HG03175 (cell line): ENCODE measurements around the gene EPHB1.

ENCODE experiments used
- ATAC-seq: cut with Tn5 transposase; IDR thresholded peaks from one replicate; pipeline ENCODE4 v1.9.1; 2021; ENCODE audit warnings: mild to moderate bottlenecking, moderate library complexity; ENCODE audit not compliant: unreplicated experiment

Gene EPHB1

DNA sequence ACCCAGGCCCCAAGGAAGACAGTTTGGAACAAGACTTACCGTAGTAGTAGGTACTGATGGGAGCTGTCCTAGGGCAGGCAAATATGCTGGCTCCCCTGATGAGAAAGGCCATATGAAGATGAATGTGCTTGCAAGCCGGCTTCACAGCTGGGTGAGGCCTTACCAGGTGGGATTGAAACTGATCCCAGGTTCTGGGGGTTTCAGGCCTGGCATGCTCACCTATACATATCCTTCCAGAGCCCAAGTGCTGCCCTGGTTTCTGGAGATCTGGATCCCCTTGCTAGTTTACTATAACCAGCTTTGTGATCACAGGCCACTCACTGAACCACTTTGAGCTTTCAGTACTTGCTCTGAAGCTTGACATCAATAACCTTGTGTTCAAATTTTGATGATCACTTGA lies 274.3 kb downstream of the EPHB1 start:
- no peak for ATAC-seq

DNA sequence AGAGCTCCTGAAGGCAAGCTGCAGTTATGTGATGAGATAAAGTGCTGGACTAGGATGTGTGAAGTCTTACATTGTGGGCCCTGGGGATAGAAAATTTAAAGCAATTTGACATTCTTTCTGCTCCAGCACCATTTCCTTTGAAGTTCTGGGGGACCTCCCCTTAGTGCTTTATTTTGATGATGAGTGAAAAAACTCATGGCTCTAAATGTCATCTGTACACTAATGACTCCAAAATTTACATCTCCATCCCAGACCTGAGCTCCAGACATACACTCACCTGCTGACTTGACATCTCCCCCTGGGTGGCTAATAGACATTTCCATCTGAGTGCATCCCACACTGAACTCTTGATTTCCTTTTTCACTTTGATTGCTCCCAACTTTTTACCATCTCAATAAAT lies 276.4 kb downstream of the EPHB1 start:
- ATAC-seq, result no peak

DNA sequence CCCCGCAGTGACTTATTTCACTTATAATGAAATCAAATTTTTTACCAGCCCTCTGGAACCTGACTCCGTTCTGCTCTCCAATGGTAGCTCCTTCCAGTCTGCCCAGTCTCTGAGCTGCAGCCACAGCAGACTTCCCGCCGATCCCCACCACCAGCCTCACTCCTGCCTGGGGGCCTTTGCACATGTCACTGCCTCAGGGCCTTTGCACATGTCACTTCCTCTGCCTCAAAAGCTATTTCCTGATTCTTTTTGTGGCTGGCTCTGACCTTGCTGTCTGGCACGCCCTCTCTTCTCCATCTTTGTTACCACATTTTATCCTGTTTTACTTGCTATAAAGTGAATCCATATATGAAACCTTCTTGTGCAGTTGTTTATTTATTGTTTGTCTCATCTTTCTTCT lies 277.4 kb downstream of the EPHB1 start:
- no peak for ATAC-seq

DNA sequence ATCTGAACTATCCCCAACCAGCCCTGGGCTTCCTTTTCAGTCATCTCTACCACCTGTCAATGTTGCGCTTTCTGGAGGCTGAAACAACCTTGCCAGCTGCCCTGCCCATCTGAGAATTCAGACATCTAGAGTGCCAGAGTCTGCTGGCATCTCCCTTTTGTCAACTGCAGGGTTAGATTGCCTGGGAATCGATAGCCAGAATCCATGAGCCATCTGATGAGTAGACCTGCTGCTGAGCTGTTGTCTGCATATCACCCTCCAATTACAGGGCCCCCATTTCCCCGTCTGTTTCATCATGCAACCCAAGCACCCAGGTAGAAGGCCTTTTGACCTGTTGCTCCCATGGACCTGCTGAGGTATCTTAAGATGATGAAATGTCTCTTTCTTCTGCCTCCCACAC lies 280.1 kb downstream of the EPHB1 start:
- ATAC-seq, result no peak

DNA sequence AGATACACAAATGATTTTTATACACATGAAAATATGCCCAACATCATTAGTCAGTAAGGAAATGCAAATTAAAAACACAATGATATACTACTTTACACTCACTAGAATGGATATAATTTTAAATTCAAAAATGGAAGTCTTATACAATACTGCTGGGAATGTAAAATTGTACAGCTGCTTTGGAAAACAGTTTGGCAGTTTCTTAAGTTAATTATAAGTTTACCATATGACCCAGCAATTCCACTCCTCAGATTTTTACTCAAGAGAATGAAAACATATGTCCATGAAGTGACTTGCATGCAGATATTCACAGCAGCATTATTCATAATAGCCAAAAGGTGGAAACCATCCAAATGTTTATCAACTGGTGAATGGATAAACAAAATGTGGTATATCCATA lies 281.3 kb downstream of the EPHB1 start:
- ATAC-seq, result no peak

DNA sequence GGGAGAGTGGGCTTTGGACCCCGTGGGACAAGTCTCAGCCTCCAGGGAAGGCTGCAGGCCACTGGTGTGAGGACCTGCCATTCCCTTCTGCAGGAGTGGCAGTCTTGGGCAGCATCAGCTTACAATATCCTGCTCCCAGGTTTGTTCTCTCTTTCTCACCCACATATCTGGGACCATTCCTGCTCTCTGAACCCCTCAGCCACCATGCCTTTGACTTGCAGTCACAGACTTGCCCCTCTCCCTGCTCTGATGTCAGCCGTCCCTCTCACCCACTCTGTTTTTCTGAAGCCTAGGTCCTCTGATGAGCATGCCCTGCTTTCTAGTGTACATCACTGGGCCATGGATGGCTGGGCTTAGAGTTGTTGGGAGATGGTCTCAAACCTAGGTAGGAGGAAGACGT lies 282.1 kb downstream of the EPHB1 start:
- no peak for ATAC-seq

DNA sequence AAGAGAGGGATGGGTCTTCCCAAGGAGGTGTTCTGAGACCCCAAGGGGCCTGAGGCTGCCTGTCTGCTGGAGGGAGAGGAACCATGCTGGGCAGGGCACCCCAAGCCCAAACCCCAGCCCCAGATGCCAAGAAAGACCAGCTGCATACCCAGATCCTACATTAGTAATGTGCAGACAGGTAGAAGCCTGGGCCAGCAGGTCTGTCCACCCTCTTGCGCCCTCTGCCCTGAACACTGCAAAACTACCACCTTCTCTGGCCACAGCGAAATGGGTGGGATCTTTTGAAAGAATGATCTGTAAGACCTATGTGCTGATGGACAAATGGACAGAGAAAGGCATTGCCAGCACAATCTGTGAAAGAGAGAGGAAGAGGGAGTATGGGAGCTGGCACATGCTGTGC lies 283.2 kb downstream of the EPHB1 start:
- no peak for ATAC-seq

DNA sequence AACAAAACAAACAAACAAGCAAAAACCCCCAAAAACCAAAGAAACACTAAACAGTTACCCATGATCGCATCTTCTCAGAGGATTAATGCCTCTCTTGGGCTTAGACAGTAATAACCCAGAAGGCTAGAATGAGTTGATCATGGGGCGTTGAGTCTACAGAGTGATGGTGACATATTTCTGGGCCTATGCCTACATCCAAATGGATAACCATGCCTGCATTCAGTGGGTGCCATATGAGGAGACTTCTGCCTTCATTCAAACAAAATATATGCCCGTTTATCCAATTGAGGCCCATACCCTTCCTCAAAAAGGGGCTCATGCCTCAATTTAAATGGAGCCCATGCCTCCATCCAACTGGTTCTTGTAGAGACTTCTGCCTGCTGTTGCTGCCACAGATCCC lies 284.0 kb downstream of the EPHB1 start:
- ATAC-seq, result no peak

DNA sequence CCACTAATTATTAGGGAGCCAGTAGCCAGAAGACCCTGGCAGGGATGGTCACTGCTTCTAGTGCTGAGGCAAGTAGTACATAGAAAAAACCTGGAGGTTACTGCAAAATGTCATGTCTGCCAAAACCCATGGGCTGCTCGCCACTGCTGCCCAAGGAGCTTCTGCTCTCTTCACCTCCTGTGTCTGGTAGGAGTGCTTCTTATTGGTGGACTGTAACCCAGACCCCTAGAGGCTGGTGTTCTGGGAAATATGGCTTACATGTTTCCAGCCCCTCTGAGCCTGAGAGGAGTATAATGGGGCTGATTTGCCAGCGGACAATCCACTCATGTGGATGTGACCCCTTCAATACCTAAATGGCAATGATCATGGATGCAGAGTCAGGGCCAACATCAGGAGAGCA lies 286.4 kb downstream of the EPHB1 start:
- no peak for ATAC-seq

DNA sequence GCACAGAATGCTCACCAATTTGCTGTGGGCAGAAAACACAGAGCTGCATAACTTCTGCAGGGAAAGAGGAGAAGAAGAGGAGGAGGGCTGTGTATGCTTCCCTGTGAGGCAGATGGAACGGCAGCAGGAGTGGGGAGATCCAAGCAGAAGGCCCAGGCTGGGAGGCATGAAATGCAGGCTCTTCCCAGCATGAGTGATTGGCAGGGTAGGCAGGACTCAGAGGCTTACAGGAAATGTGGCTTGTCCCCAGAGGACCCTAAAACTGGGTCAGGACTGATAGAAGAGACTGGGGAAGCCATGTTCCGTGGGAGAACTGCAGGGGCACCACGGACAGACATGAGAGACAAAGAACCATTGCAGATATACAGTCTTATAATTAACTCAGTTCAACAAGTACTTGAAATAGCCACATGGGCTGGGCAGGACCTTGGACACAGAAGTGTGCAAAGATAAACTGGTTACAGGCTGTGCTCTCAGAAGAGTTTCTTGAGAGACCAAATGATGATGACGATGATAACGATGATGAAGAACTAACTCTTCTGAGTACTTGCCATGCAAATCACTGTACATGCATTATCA lies 286.9 kb downstream of the EPHB1 start:
- no peak for ATAC-seq

DNA sequence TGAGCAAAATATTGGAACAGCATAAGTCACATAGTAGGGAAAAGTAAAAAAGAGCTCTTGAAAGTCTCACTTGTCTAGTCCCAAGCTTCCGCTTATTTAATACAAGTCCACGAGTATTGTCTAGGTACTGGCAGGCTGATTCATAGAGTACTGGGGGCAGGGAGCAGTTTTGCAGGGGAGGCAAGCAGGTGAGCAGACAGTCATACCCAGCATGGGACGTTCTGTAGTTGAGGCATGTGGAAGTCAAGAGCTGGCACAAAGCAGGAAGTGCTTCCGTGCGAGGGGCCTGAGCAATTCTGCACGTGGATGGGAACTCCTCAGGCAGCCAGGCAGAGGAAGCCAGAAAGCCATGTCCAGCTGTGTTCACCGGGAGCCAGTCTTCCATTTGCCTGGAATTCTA lies 287.6 kb downstream of the EPHB1 start:
- no peak for ATAC-seq

DNA sequence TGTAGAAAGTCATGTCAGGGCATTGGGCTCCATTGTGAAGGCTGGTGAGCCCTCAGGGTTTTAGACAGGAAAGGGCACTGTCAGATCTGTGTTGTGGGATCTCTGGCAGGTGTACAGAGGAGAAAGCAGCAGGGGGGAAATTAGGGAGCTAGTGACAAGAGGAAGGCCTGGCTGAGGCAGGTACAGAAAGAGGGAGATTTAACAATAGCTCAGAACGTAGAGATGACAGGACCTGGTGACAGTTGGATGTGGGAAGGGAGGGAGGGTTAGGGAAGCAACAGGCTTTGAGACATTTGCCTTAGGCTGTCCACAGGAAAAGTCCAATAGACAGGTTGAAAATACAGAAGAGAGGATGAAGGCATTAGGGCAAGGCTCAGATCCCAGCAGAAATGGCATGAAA lies 288.1 kb downstream of the EPHB1 start:
- no peak for ATAC-seq

DNA sequence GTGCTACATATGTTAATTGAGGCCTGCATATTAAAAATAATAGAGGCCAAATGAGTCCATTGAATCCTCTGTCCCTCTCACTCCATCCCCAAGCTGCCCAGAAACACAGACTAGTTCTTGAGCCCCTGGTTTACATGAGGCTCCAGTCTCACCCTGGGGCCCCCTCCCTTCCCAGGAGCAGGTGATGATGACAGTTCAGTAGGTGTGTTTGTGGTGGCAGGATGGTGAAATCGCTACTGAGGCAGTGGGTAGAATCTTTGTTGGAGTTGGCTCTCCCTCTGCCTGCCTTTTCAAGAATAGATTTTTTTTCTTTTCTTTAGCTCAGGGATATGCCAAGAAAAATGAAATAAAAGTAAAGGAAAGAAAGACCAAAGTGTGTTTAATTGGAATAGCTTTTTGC lies 288.7 kb downstream of the EPHB1 start:
- ATAC-seq, result no peak

DNA sequence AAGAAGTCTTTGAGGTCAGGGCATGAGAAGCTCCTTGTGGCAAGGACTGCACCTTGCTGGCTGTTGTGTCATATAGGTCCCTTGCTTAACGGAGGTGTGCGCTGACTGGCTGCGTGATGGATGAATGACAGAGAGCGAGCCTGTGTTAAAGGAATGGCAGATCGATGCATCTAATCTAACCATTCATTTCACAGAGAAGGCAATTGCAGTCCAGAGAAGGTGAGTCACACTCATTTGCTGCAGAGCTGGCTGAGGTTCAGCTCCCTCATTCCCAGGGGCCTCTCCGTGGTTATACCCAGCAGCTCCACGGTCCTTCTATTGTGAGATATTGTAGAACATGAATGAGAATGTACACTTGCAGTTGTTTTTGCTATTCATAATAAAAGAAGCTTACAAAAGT lies 289.3 kb downstream of the EPHB1 start:
- ATAC-seq, result no peak

DNA sequence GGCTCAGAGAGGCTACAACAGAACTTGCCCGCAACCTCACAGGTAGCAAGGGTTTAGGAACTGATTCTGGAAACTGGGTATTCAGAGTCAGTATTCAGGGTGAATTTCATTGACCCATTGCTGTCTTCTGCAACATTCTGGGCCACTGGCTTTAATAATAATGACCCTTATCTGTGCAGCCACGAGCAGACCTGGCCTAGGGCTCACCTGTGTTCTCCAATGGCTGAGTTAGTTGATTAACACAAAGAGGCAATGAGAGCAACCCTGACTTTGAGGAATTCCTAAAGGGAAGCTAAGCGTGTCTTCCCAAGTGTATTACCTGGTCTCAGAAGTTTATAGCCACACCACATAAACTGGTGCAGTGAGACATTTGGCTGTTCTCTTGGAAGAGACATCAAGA lies 289.9 kb downstream of the EPHB1 start:
- no peak for ATAC-seq

DNA sequence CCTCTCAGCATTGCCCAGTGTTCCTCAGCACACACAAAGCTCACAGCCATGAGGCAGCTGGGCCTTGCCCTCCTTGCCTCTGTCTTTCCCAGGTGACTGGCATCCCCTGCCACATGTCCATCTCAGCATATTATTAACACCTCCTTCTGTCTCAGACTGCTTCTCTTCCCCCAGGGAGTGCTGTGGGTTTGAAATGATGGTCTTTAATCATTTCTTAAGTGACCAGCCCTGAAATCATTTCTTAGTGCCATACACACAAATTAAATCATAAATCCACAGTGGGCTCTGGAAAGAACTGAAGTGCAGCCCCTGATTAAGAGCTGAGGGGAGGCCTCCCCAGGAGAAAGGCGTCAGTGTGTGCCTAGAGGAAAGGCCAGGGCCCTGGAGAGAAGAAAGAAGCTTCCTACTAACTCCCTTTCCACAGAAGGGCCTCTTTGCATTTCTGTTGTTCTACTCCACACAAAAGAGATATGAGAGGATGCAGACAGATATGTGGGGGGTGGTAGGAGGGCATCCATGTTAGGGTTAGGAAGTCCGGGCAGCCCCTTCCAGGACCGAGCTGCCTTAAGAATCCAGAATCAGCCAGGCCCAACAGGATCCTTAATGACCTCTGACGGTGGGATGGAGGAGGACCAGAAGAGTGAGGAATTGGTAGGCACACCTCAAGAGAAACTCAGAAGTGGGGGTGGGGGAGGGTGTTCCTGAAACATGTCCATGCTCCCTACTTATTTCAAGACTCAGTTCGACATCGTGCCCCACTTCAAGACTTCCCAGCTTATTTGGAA lies 290.8 kb downstream of the EPHB1 start:
- no peak for ATAC-seq

DNA sequence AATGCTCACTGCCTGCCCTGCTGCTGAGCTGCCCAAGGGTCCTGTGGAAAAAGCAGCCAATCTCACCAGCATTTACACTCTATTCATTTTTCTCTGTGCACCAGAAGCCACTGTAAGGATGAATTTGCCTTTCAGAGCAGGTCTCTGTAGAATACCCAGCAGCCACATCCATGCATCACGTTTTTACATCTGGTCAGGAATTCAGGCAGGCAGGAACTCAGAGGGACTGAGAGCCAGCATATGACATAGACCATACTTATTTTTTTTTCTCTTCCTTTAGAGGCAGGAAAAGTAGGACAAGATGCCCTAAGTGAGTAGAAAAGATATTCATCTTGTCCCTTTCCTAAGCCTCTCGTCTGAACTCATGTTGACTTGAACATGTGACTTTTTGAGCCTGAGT lies 292.7 kb downstream of the EPHB1 start:
- ATAC-seq, result no peak

DNA sequence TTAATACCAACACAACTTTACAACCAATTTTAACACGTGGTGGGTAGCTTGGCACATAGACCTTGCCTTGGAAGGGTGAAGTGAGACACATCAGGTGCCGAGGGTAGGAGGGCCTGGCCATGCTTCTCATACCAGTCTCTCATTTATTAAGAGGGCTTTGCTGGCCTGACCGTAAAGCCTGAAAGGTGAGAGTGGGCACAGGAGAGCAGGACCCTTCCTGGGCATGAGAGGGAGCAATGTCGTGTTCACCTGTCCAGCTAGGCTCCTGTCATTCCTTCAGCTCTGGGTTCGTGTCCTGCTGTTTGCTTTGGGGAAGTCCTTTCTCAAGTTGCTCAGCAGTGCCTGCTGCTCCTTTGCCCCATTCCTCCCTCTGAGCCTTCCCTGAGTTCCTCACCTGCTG lies 294.4 kb downstream of the EPHB1 start:
- ATAC-seq, result no peak

DNA sequence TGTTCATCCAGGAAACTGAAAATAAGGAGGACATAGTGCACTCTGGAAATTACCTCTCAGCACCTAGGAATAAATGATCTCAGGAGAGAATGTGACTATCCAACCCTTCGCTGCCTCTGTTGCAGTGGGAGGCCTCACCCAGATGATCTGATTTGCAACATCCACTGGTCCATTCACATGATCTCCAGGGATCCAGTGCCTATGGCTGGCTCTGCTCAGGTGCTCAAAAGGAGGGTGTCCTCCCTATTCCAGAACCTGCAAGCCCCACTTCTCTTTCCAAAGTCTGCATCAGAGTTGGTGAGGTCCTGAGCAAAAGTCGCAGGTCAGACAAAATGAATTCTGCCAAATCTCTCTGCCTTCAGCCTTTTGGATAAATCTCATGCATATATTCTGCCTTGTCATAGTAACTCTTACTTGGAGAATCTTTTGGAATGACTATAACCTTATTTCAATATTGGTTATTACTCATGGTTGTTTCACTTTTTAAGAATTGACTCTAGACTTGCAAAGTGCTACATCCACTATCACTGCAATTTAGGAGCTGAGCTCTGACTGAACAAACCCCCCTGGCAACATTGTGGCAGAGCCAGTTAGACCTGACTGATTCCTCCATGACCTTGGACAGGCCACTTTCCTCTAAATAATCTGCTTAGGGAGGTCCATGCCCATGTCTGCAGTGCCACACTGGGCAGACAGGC lies 295.1 kb downstream of the EPHB1 start:
- ATAC-seq, result peak; percentile 43

DNA sequence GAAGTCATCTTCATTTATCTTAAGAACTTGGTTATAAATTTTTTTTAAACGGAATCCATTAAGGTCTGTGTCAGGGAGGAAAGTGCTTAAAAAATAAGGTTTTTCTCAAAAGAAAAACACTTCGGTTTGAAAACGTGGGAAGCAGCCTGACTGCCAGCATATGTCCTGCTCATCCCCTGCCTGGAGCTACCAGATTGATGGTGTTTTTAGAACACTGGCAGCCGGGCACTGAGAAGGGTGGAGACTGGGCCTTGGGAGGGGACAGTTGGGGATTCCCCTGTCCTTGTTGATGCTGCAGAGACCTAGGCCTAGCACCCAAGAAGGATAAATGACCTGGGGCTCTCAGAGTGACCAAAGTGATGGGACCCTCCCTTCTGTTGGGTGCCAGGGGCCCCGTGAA lies 296.9 kb downstream of the EPHB1 start:
- no peak for ATAC-seq

DNA sequence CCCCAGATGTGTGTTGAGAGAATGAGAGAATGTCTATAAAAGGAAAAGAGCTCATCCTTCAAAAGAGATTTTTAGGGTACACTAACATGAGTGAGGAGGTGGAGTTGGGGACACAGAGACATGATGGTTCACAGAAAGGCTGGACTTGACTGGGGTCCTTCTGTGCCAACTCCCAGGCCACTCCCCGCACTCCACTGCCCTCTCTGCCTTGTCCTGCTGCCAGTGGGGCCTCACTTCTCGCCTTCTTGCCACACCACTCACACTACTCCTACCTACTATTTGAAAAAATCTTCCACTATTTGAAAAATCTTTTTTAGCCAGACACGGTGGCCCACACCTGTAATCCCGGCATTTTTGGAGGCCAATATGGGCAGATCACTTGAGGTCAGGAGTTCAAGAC lies 298.1 kb downstream of the EPHB1 start:
- ATAC-seq, result no peak

DNA sequence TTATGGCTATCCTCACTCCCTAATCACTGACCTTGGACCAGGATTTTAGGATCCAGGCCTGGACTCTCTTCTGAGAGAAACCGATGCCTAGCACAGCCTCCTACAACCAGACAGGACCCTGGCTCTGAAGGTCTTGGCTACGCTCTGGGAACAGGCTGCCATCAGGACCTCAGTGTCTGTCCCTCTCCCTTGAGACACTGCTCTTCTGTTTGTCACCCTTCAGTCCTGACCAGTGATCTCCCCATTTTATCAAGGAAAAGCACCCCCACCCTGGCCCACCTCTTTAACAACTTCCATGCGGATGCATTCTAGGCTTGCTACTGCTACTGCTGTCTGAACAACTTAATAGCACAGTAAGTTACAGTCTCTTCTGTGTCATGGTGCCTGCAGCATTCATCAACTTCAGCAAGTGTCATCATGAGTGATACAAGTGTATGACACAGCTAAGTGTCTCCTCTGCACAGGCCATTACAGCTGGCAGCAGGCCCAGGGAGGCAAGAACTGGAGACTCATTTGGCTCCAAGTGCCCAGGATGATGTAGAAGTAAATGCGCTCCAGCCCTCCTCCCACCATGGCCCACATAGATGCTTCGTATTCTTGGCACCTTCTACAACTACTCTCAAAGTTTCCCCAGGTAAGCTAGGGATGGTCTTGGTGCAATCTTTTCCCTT lies 302.4 kb downstream of the EPHB1 start:
- ATAC-seq, result no peak
